Measurements from ENCODE around the gene DMAP1. TPM values are rescaled to one million over a fixed set of nuclear protein-coding genes. Genes with fewer than 3 reads are reported as not detected.

The DMAP1 gene
- total RNA-seq, 1 donor from 2014 or later = 54.6 TPM

DNA sequence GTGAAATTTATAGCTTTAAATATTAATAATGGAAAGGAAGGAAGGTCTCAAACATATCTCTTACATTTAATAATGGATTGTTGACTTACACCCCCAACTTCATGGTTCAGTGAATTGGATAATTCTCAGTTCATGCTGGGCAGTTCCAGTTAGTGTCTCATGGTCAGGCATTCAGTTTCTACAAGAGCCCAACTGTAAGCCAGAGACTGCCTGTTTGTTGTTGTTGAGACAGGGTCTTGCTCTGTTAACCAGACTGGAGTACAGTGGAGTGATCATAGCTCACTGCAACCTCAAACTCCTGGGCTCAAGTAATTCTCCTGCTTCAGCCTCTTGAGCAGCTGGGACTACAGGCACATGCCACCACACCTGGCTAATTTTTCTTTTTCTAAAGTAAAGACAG lies 5.0 kb upstream of the DMAP1 start:
- Mint-ChIP-seq H3K9me3 (no peaks in the 10 kb centered on the region), H3K4me1 (ENCODE audit: unreplicated experiment) (no peaks in the 10 kb centered on the region), H3K27ac (no peak overlapping the region), H3K27me3 (no peaks in the 10 kb centered on the region), H3K4me3 (no peak overlapping the region), H3K36me3 (no peaks in the 10 kb centered on the region)
- no peak for TF ChIP-seq CTCF (conservative IDR thresholded peaks at IDR 0.05)
- no peak for DNase-seq (ENCODE audit: extremely low spot score, unreplicated experiment)

DNA sequence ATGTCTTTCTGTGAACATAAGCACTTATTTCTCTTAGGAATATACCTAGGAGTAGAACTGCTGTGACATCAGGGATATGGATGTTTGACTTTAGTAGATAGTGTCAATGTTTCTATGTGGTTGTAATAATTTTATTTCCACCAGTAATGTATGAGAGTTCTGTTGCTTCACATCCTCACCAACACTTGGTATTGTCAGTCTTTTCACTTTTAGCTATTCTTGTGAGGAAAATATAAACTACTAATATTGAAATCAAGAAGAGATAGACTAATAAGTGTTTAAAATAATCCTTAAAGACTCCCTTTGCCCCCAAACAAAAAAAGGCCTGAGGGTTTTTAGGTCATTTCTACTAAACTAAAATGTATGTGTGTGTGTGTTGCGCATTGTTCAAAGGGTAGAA lies 2.7 kb upstream of the DMAP1 start:
- DNase-seq (ENCODE audit: extremely low spot score, unreplicated experiment) = no peak
- Mint-ChIP-seq H3K27ac (no peak overlapping the region), H3K9me3 (no peaks in the 10 kb centered on the region), H3K36me3 (no peaks in the 10 kb centered on the region), H3K4me1 (ENCODE audit: unreplicated experiment) (peaks cover 5% of the 10 kb centered on the region), H3K27me3 (no peaks in the 10 kb centered on the region), H3K4me3 (no peak overlapping the region)
- no peak for TF ChIP-seq CTCF (conservative IDR thresholded peaks at IDR 0.05)

DNA sequence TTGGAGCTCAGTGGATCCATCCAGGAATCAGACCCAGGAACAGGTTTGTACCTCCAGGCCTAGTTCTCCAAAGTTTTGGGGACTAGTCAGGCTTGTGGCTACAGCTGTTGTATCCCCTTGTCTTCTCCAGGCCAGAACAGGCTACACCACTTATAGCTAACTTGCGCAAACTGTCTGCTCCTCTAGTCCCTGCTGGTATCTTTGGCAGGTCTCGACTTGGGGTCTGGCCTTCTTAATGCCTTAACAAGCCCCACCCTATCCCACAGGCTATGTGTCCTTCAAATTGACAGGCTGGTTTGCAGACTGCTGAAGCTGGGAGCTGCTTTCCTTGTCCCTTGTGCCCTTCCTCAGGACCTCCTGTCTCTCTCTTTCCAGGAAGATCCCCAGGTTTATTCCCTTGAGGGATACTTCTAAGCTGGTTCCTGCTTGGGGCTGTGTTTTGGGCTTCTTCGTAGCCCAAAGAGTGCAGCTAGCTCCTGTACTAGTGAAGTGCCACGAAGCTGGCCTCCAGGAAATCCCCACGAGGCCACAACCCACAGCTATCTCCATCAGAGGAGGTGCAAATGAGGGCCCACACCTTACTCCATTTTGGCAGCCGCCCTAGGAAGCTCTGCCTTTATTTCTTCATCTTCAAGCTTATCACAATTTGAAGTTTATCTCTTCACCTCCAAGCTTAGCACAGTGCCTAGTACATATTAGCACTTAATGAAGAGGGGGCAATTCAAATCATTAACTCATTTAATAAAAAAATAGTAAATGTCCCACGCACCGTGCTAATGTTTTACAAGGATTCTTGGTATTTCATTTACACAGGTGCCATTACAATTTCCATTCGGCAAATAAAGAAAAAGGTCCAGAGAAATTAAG lies 683 bp upstream of the DMAP1 start:
- Mint-ChIP-seq H3K9me3 (no peaks in the 10 kb centered on the region), H3K4me3 (peak overlapping the region; percentile 93), H3K27ac (peak overlapping the region; percentile 68), H3K4me1 (ENCODE audit: unreplicated experiment) (peaks cover 7% of the 10 kb centered on the region), H3K27me3 (no peaks in the 10 kb centered on the region), H3K36me3 (peaks cover 7% of the 10 kb centered on the region)
- no peak for DNase-seq (ENCODE audit: extremely low spot score, unreplicated experiment)
- TF ChIP-seq CTCF (conservative IDR thresholded peaks at IDR 0.05) = no peak

DNA sequence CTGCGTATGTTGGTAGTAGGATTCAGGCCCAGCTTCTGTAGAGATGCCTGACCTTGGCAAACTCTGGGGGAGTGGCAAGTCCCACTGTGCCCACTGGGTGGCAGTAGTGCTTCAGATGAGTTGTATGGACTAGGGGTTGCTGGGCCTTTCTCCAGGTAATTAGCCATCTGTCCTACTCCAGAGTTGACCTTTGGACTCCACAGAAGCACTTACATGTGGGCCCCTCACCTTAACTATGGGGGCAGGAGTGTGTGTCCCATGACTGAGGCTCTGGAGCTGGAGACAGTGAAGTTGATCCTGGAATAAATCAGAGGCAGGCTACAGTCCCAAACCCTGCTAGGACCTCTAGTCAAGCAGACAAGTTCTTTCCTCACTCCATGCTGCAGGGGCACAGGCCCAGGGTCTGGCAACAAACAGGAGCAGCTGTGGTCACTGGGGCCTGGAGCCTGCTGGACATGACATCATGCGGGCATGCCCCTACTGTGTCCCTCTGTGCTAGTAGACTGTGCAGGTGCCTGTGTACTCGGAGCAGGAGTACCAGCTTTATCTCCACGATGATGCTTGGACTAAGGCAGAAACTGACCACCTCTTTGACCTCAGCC lies 4.6 kb downstream of the DMAP1 start:
- peak overlapping the region; percentile 76 for H3K27ac Mint-ChIP-seq
- no peak for DNase-seq (ENCODE audit: extremely low spot score, unreplicated experiment)
- no peaks in the 10 kb centered on the region for H3K9me3 Mint-ChIP-seq
- H3K36me3 Mint-ChIP-seq = peaks cover 11% of the 10 kb centered on the region
- H3K4me1 Mint-ChIP-seq (ENCODE audit: unreplicated experiment) = peaks cover 14% of the 10 kb centered on the region
- TF ChIP-seq CTCF (conservative IDR thresholded peaks at IDR 0.05) = peak; percentile 93
- H3K27me3 Mint-ChIP-seq = no peaks in the 10 kb centered on the region
- peak overlapping the region; percentile 53 for H3K4me3 Mint-ChIP-seq

DNA sequence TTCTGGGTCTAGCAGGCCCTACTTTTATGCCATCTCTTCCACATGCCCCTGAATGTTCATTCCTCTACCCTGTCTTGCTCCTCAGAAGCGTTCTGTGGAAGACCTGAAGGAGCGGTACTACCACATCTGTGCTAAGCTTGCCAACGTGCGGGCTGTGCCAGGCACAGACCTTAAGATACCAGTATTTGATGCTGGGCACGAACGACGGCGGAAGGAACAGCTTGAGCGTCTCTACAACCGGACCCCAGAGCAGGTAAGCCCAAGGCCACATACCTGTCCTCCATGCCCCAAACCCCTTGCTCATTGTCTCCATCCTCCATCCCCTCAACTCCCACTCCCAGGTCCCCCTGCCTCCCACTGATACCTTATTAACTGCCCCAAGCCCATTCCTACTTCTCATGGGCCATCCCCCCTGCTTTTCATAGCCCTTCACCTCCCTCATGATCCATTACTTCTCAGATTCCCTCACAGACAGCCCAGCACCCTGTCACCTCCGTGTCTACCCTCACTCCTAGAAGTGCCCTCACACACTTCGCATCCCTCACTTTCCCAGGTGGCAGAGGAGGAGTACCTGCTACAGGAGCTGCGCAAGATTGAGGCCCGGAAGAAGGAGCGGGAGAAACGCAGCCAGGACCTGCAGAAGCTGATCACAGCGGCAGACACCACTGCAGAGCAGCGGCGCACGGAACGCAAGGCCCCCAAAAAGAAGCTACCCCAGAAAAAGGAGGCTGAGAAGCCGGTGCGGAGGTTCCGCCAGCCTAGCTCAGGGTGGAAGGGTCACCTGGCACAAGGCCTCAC lies 5.4 kb downstream of the DMAP1 start:
- Mint-ChIP-seq H3K27ac (peak overlapping the region; percentile 76), H3K27me3 (no peaks in the 10 kb centered on the region), H3K9me3 (no peaks in the 10 kb centered on the region), H3K4me1 (ENCODE audit: unreplicated experiment) (peaks cover 17% of the 10 kb centered on the region), H3K4me3 (no peak overlapping the region), H3K36me3 (peaks cover 11% of the 10 kb centered on the region)
- no peak for DNase-seq (ENCODE audit: extremely low spot score, unreplicated experiment)
- no peak for TF ChIP-seq CTCF (conservative IDR thresholded peaks at IDR 0.05)

Measured in type B pancreatic cell (in vitro differentiated cells).